HG03565 (cell line): ENCODE results near the gene TNFRSF14.

Experiments used
- ATAC-seq: cut with Tn5 transposase; IDR thresholded peaks from one replicate; pipeline ENCODE4 v1.9.1; 2021; ENCODE audit warnings: mild to moderate bottlenecking, moderate library complexity; ENCODE audit not compliant: unreplicated experiment

The TNFRSF14 gene

GRCh38 chr1:2611621-2612437, 55.7 kb downstream of the TNFRSF14 start:
- no peak for ATAC-seq

- no peak for ATAC-seq
Observed at GRCh38 chr1:2612591-2613365, 56.6 kb downstream of the TNFRSF14 start.
